Measurements from ENCODE around the gene NME1.

DNA sequence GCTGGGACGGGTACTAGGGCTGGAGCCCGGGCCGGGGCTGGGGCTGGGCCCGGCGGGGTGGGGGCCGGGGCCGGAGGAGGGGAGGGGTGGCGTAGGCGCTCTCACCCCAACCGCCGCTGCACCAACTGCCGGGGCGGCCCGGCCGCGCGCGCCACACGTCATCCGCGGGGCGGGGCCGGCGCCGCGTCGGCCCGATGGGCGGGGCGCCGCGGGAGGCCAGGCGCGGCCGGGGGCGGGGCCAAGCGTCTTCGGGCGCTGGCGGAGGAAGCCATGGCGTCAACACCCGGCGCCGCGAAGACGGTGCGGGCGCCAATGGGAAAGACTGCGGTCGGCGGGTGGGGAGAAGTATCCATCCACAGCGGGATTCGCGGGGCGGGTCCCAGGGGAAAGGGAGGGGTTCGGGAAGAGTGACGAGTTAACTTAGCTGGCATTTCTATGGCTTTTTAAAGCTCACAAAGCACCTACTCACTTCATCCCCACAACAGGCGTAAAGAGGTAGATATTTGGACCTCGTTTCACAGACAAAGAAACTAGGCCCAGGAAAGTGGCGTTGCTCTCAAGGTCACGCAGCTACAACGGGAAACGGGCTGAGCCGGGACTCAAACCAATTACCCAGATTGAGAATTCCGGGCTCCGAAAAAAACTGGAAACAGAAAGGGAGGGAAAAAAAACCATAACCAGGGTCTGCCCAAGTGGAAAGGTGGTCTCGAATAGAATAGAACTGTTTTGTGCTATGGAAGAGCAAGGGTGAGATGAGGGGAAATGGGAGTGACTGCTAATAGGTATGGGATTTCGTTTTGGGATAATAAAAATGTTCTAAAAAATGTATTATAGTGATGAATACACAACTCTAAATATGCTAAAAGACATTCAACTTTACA is 32.4 kb upstream of the NME1 start, which contains the start of gene SPAG9:
- peak; percentile 87 for TF ChIP-seq POLR2AphosphoS5 (IDR thresholded peaks at IDR 0.05; ENCODE audit: borderline replicate concordance, low read depth, low read length)
- no peak for TF ChIP-seq EZH2 (IDR thresholded peaks at IDR 0.05)
- TF ChIP-seq FOXP2 (optimal IDR thresholded peaks at IDR 0.05; ENCODE audit: control extremely low read depth, extremely low read length, insufficient read depth) = no peak
